Measurements from ENCODE around the gene MTCL3.

The MTCL3 gene

GRCh38 chr6:127518710-127519468 is at the start of gene MTCL3:
Gene MTCL3, minus strand, starts transcription at chr6:127519335.
- peak within 1 kb of the TSS; percentile 54 for H3K4me3 ChIP-seq (ENCODE audit: low read depth, low read length)
- DNase-seq (ENCODE audit: low read depth) = peak; percentile 32

DNA sequence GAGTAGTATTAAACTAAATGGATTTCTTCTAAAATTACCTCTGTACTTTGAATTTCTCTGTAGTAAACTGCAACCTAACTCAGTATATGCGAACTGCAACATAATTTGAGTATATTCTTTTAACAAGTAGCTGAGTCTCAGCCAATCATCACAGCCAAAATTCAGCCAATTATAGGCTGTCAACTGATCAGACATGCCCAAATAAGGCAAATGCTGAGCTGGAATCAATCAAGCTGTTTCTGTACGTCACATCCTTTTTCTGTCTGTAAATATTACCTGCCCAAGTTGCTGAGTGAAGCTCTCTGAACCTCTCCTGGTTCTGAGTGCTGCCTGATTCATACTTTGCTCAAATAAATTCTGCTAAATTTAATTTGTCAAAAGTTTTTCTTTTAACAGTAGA is 48.3 kb upstream of the MTCL3 start:
- no peak for DNase-seq (ENCODE audit: low read depth)
- no peak overlapping the region for H3K4me3 ChIP-seq (ENCODE audit: low read depth, low read length)

GRCh38 chr6:127566651-127567050 is 47.5 kb upstream of the MTCL3 start:
- H3K4me3 ChIP-seq (ENCODE audit: low read depth, low read length) = no peak overlapping the region
- DNase-seq (ENCODE audit: low read depth) = no peak

GRCh38 chr6:127566119-127566518 is 47.0 kb upstream of the MTCL3 start:
- no peak for DNase-seq (ENCODE audit: low read depth)
- H3K4me3 ChIP-seq (ENCODE audit: low read depth, low read length) = no peak overlapping the region

DNA sequence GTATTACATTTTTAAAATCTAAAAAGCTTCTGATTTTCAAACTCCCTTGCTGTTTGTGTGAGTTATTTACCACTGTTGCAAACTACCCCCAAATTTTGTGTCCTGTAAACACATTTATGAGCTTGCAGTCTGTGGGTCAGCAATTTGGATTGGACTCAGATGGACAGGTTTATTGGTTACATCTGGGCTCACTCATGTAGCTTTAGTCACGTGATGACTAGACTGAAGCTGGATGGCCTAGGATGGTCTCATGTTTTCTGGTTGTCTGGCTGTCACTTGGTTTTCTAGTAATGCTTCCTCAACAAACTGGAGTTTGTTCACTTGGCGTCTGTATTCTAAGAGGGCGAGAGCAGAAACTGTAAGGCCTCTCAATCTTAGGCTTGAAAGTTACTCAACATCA is 45.6 kb upstream of the MTCL3 start:
- DNase-seq (ENCODE audit: low read depth) = no peak
- H3K4me3 ChIP-seq (ENCODE audit: low read depth, low read length) = no peak overlapping the region

DNA sequence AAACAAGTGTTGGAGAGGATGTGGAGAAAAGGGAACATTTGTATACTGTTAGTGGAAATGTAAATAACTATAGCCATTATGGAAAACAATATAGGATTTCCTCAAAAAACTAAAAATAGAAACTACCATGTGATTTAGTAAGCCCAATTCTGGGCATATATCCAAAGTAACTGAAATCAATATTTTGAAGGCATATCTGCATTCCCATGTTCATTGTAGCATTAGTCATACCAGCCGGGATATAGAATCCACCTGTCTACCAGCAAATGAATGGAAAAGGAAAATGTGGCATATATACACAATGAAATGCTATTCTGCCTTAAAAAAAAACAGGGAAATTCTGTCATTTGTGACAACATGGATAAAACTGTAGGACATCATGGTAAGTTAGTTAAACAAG is 42.5 kb upstream of the MTCL3 start:
- no peak for DNase-seq (ENCODE audit: low read depth)
- no peak overlapping the region for H3K4me3 ChIP-seq (ENCODE audit: low read depth, low read length)

GRCh38 chr6:127554435-127555006 is 35.4 kb upstream of the MTCL3 start:
- DNase-seq (ENCODE audit: low read depth) = no peak
- H3K4me3 ChIP-seq (ENCODE audit: low read depth, low read length) = no peak overlapping the region

DNA sequence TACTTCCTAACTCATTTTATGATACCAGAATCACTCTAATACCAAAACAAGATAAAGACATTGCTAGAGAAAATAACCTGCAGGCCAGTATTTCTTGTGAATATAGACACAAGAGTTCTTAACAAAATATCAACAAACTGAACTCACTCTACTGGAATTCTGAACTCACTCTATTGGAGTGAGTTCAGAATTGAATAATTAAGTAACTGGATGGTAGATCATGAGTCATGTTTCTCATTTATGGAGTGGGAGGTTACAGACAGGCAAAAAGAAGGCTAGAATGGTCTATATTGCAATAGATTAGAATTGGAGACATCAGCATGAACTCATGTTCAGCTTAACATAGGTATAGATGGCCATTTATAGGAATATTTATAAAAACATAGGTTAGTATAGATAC is 31.3 kb upstream of the MTCL3 start:
- DNase-seq (ENCODE audit: low read depth) = peak; percentile 52
- H3K4me3 ChIP-seq (ENCODE audit: low read depth, low read length) = no peak overlapping the region

DNA sequence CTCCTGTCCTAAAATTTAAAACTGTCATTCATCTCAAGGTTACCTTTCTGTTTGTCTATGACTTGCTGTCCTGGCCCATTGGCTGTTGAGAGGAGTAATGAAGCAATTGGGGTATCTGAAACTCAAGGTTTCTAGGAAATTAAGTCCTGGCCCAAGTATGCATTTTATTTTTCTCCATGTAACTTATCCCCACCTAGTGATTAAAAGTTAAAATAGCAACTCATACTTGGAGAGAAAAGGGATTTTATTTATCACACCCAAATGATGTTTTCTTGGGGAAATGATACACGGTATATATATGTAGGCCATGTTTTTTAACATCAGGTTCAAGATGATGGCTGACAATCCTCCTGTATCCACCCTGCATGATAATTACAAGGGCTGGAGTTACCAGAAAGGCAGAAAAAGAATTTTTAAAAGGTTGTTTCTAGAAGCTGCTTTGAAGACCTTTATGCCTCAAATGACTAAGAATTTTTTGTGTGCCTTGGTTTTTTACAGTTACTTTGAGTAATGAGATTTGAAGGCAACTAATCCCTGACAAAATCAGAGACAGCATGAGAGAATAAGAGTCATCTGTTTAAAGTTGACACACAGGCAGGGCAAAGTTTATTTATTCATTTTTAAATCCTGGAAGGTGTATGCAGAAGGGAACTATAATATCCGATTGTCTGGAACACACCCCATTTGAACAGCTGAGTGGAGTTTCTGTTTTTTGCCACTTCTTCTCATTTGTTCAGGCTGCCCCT is 28.9 kb upstream of the MTCL3 start:
- DNase-seq (ENCODE audit: low read depth) = no peak
- H3K4me3 ChIP-seq (ENCODE audit: low read depth, low read length) = no peak overlapping the region

DNA sequence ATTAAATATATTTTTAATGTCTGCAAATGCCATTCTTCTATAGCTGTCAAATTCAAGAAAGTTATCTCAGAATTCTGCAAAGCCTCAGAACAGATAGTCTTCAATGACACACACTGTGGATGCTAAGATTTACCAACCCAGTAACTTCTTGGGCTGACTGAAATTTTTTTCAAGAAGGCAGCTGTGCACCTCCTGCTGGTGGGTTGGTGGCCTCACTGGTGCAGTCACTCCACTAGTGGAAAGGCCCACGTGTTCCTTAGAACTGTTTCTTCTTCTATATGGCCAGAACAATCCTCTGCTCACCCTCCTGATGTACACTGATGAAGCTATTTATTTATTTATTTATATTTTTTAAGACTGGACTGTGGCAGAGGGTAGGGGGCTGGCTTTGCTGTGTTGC is 28.1 kb upstream of the MTCL3 start:
- H3K4me3 ChIP-seq (ENCODE audit: low read depth, low read length) = no peak overlapping the region
- DNase-seq (ENCODE audit: low read depth) = no peak

DNA sequence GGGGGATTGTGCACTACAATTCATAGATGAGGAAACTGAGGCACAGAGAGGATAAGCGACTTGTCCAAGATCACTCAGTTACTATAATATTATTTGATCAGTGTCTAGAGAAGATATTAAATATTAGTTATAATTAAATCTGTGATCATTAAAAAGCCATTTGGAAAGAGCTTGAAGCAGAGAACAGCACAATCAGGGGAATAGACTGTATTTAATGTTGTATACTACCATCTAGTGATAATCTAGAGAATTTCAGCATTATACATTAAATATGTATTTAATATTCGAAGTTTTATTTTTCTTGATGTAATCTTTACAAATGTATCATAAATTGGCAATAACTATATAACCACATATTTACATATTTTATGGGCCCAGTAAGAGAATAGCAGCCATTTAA is 20.1 kb upstream of the MTCL3 start:
- no peak overlapping the region for H3K4me3 ChIP-seq (ENCODE audit: low read depth, low read length)
- no peak for DNase-seq (ENCODE audit: low read depth)

DNA sequence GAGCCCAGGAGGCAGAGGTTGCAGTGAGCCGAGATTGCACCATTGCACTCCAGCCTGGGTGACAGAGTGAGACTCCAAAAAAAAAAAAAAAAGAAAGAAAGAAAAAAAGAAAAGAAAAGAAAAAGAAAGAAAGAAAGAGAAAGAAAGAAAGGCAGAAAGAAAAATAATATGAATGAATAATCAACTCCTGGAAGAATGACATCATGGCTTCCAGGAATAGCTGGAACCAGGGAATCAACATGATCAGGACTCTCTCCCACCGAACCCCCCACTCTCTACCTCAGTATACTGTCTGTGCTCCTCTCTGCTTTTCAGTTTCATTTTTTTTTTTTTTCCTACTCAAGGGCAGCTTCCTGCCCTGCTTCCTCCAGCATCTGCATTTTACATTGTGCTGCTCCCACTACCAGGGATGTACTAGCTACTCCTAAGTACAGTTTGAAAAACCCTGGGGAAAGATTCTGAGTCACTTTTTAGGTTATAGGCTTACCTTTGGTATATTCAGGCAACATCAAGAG is 19.7 kb upstream of the MTCL3 start:
- no peak for DNase-seq (ENCODE audit: low read depth)

DNA sequence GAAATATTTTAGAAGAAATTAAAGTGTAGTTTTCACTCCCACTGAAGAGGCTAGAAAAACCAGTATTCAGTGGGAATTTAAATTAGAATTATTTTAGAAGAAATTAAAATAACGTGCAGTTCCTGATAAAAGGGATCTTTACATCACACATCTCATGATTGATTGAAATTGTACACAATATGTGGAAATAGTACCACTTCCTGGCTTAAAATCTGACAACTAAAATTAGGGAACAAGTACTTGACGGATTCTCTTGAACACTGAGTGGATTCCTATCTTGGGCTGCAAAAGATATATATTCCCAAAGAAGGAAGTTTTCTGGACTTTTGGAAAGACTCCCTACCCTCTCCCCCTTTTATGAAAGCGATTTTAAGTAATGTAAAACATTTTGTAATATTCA is 14.6 kb upstream of the MTCL3 start:
- DNase-seq (ENCODE audit: low read depth) = no peak

More for the DNA sequence above, 19.7 kb upstream of the MTCL3 start:
- no peak overlapping the region for H3K4me3 ChIP-seq (ENCODE audit: low read depth, low read length)

DNA sequence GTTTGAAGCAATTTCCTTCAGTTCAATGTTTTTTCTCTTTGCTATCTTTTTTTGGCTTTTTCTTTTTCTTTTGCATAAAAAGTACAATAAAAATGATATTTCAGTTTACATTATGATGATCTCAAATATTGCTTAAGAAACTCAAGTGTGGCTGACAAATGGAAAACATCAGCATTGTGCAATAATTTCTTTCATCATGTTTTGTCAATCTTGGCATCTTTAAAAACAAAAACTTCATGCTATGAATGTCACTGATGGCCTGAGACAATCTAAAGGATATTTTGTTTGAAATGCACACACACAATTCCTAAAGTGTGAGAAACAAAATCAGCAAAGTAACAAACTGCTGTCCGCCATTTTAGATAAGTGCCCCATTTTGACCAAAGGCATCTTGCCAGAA is 13.9 kb upstream of the MTCL3 start:
- no peak overlapping the region for H3K4me3 ChIP-seq (ENCODE audit: low read depth, low read length)
- no peak for DNase-seq (ENCODE audit: low read depth)

More for the DNA sequence above, 14.6 kb upstream of the MTCL3 start:
- no peak overlapping the region for H3K4me3 ChIP-seq (ENCODE audit: low read depth, low read length)

- no peak overlapping the region for H3K4me3 ChIP-seq (ENCODE audit: low read depth, low read length)
- no peak for DNase-seq (ENCODE audit: low read depth)
Measured at GRCh38 chr6:127522714-127523113, 3.6 kb upstream of the MTCL3 start.

DNA sequence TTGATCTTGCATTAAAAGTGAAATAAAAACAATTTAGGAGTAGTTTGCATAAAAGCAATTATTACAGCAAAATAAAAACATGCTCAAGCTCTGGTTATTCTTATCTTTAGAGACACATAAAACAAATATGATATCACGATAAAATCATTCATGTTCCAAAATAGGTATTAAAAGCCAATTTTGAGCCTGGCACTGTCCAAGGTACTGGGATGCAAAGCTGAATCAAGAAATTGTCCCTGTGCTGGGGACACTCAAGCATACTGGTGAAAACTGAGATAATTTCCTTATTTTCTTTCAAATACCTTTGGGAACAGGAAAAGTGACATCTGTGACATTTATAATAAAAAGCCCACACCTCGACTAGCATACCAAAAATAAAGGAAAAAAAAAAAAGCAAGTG is 931 bp upstream of the MTCL3 start:
- H3K4me3 ChIP-seq (ENCODE audit: low read depth, low read length) = no peak overlapping the region
- no peak for DNase-seq (ENCODE audit: low read depth)

DNA sequence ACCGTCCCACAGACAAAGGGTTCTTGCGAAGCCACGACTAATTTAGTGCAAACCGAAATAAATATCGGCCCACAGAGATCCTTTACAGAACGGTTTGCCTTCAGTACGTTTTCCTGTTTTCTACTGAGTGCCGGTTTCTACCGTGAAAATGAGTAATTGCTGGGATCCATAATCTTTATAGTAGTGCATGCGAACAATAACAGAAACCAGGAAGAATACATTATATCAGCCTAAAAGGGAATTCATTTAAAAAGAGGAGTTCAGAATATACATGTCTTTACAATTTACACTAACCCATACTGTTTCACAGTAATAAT is 292 bp upstream of the MTCL3 start:
- peak overlapping the region; percentile 54 for H3K4me3 ChIP-seq (ENCODE audit: low read depth, low read length)
- DNase-seq (ENCODE audit: low read depth) = no peak

- no peak for DNase-seq (ENCODE audit: low read depth)
- H3K4me3 ChIP-seq (ENCODE audit: low read depth, low read length) = peak overlapping the region; percentile 54
Measured at GRCh38 chr6:127518191-127518709, 885 bp downstream of the MTCL3 start.

DNA sequence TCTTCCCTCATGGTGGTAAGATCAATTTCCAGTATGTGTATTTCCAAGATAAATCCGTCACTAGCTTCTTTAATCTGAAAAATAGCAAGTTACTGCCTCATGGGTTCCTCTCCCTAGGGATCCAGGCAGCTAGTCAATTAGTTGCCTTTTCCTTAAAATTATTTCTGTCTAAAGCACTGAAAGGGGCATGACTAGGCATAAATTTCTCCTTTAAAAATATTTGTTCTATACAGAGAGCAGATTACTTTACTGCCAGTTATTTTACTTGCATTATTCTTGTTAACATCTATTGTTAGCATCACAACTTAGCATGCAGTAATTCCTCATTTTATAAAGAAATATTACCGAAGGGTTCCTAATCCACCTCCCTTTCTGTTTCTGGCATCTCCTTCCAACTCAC is 1.4 kb downstream of the MTCL3 start:
- H3K4me3 ChIP-seq (ENCODE audit: low read depth, low read length) = peak overlapping the region; percentile 54

GRCh38 chr6:127516662-127517273 is 2.4 kb downstream of the MTCL3 start:
- DNase-seq (ENCODE audit: low read depth) = peak; percentile 22
- peak overlapping the region; percentile 72 for H3K4me3 ChIP-seq (ENCODE audit: low read depth, low read length)

More for the DNA sequence above, 1.4 kb downstream of the MTCL3 start:
- no peak for DNase-seq (ENCODE audit: low read depth)

Data from skeletal muscle cell (primary cell).